RWPE1 (cell line): ENCODE measurements around the gene MBP.
A peak's percentile ranks its signal among the peaks of the same experiment; 100 is the strongest.

Experiments
- CTCF ChIA-PET: fragments of 350-600 bp; sonication (Branson Sonifier 250); formaldehyde crosslinking; extraction: SDS; loops from one replicate; lab custom pipeline; 2021; lab: Yijun Ruan, JAX
- POLR2A ChIA-PET: fragments of 400-600 bp; formaldehyde crosslinking; extraction: SDS; loops from one replicate; lab custom pipeline; 2020; ENCODE audit warnings: antibody characterized with exemption; ENCODE audit not compliant: low non-redundant PET; lab: Yijun Ruan, JAX
- DNase-seq: peaks from one replicate; pipeline ENCODE4 v3.0.0; 2012; ENCODE audit warnings: low spot score
- H3K27ac ChIP-seq: fragments of 450-650 bp; 2 replicates; pipeline ENCODE4 v1.5.1; 2017
- CTCF ChIP-seq: fragments of 450-650 bp; conservative IDR thresholded peaks from 2 replicates; pipeline ENCODE4 v1.5.1; 2017; ENCODE audit warnings: low read depth, mild to moderate bottlenecking

MBP gene

GRCh38 chr18:77054606-77055428, 77.8 kb downstream of the MBP start:
- no peak for DNase-seq
- peak overlapping the region; percentile 17 for H3K27ac ChIP-seq
- POLR2A ChIA-PET, result no interaction called here

GRCh38 chr18:77054288-77054605, 78.3 kb downstream of the MBP start:
- ChIA-PET CTCF (no interaction called here), POLR2A (no interaction called here)
- no peak for DNase-seq
- H3K27ac ChIP-seq, result no peak overlapping the region
- TF ChIP-seq CTCF, result no peak

More at GRCh38 chr18:77054606-77055428, 77.8 kb downstream of the MBP start:
- TF ChIP-seq CTCF, result no peak
- CTCF ChIA-PET, result no interaction called here

- DNase-seq, result no peak
- POLR2A ChIA-PET, result no interaction called here
- TF ChIP-seq CTCF, result no peak
- CTCF ChIA-PET, result no interaction called here
- no peak overlapping the region for H3K27ac ChIP-seq
These were observed 78.8 kb downstream of the MBP start for GRCh38 chr18:77053616-77054287.

DNA sequence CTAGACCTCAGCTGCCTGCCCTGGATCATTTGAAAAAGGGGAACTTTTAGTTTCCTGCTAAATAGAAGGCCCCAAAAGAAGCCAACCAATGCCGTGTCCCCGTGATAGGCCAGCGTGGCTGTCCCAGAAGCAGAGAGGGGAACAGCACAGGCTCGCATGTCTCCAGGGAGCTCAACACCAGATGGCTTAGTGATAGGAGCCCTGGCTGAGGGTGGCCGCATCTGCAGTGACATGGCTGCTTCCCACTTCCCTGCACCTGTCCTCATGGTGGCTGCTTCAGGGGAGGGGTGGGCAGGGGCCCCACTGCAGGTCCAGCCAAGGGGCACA, 79.6 kb downstream of the MBP start:
- no peak for DNase-seq
- H3K27ac ChIP-seq, result no peak overlapping the region
- ChIA-PET CTCF (no interaction called here), POLR2A (no interaction called here)
- no peak for TF ChIP-seq CTCF

- no peak for TF ChIP-seq CTCF
- no peak overlapping the region for H3K27ac ChIP-seq
- CTCF ChIA-PET, result no interaction called here
- no peak for DNase-seq
- POLR2A ChIA-PET, result no interaction called here
These were observed 80.1 kb downstream of the MBP start for GRCh38 chr18:77052297-77052982.

DNA sequence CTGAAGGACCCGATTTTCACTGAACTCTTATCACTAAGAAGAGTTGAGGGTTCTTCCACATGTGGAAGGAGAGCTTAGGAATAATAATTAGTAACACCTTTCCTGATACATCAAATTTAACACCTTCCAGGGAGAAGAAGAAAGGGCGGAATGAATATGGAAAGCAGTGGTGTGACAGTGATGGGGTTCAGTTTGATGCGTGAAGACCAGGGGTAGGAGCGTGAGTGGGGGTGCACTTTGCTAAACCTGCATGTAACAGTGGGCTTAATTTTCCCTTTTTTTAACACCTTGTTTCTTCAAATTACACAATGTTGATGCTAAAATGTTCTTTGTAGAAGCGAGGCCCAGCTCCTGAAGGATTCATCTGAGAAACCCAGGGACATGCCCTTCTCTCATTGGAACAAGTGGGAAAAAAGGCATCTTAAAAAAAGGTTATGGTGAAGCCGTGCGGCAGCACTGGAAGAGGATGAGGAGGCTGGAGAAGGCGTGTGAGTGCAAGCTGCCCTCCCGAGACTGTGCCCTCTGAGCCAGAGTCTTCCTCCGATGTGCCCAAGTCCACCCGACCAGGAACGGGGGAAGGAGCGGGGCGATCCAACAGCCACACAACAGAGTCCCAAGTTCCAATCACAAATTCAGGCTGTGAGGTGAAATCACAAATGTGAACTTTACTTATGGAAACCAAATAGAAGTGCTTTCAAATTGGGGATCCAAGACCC, 80.8 kb downstream of the MBP start:
- CTCF ChIA-PET, result no interaction called here
- DNase-seq, result no peak
- POLR2A ChIA-PET, result no interaction called here

More for the DNA sequence above, 80.8 kb downstream of the MBP start:
- H3K27ac ChIP-seq, result 0 out of 2 replicates have a peak overlapping the region, but pooled peaks have one; percentile 23
- no peak for TF ChIP-seq CTCF
